ENCODE results near the gene ADGRL3.

GRCh38 chr4:61294936-61295335, 94.8 kb downstream of the ADGRL3 start:
- no peak for TF ChIP-seq POLR2A (IDR thresholded peaks at IDR 0.05; ENCODE audit: low read length)
- TF ChIP-seq GATA1 (IDR thresholded peaks at IDR 0.05; ENCODE audit: low read depth, low read length): no peak

Measured in erythroblast (primary cell).